Stimulated activated memory B cell treated with anti-CD40 and anti-IgM and Interleukin-4, amounts not matched to agents 10 μg/mL and 1 μg/mL and 100 μg/mL, for 72 hours (primary cell): ENCODE data around the gene SDHA.
"Not testable (repeated sequence)": the region's sequence is repeated elsewhere in the genome, so short reads cannot be mapped to it uniquely, and the experiment has no call there.

Experiments used
- ATAC-seq: fragments of 150-1000 bp; cut with Tn5 transposase; 2 replicates; pipeline ENCODE4 v1.10.0; 2021
- H3K27ac Mint-ChIP-seq: one replicate; pipeline ENCODE4 v1.8.0; 2022; ENCODE audit warnings: mild to moderate bottlenecking, mixed read lengths
- H3K27me3 Mint-ChIP-seq: one replicate; pipeline ENCODE4 v1.8.0; 2022; ENCODE audit warnings: mixed read lengths
- H3K36me3 Mint-ChIP-seq: one replicate; pipeline ENCODE4 v1.8.0; 2022; ENCODE audit warnings: mixed read lengths
- H3K4me1 Mint-ChIP-seq: one replicate; pipeline ENCODE4 v1.8.0; 2022; ENCODE audit warnings: mixed read lengths
- H3K4me3 Mint-ChIP-seq: one replicate; pipeline ENCODE4 v1.8.0; 2022; ENCODE audit warnings: mild to moderate bottlenecking, moderate library complexity, mixed read lengths
- H3K9me3 Mint-ChIP-seq: one replicate; pipeline ENCODE4 v1.8.0; 2022; ENCODE audit warnings: mixed read lengths

Gene SDHA

DNA sequence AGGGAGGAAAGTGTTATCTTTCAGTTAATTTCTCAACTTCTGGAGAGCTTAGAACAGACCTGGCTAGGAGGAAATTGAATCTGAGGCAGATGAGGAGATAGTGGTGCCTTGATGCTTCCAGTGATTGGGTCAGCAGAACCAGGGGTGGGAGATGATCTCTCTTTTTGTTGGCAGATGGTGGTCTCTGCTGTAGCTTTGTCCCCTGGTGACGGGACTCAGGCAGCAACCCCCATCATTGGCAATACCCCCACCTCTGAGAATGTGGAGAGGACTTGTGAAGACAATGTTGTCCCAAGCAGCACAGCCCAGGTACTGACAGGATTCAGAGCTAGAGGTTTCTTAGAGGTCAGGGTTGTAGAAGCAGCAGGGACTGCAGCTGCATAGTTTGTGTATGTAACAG lies 49.6 kb downstream of the SDHA start:
- no peaks in the 10 kb centered on the region for H3K27me3 Mint-ChIP-seq
- H3K27ac Mint-ChIP-seq = no peak overlapping the region
- H3K4me1 Mint-ChIP-seq = peaks cover 16% of the 10 kb centered on the region
- no peak for ATAC-seq
- peaks cover 22% of the 10 kb centered on the region for H3K36me3 Mint-ChIP-seq
- H3K9me3 Mint-ChIP-seq = no peaks in the 10 kb centered on the region
- H3K4me3 Mint-ChIP-seq = no peak overlapping the region

DNA sequence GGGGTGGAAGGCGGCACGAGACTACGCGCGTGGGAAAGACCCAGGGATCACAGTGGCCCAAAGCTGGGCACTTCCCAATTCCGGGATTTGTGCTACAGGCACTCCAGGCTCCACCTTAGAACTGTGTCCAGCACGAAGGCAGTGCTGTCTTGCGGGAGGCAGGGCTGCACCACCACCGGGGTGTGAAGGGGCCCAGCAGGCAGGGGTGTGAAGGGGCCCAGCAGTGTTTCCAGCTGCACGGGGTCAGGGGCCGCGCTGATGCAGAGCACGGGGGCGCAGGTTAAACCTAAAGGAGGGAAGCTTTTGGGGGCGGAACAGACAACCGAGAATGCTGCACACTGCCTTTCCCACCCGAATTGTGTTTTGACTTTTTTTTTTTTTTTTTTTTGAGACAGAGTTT lies 52.2 kb downstream of the SDHA start:
- Mint-ChIP-seq H3K4me3 (peak overlapping the region; percentile 90), H3K4me1 (peaks cover 38% of the 10 kb centered on the region), H3K27me3 (no peaks in the 10 kb centered on the region), H3K27ac (peak overlapping the region; percentile 93), H3K9me3 (no peaks in the 10 kb centered on the region), H3K36me3 (peaks cover 33% of the 10 kb centered on the region)
- no peak for ATAC-seq

GRCh38 chr5:271828-272167 lies 53.7 kb downstream of the SDHA start:
- H3K36me3 Mint-ChIP-seq = peaks cover 37% of the 10 kb centered on the region
- peak overlapping the region; percentile 90 for H3K4me3 Mint-ChIP-seq
- H3K4me1 Mint-ChIP-seq = peaks cover 42% of the 10 kb centered on the region
- not testable (repeated sequence) for H3K27me3 Mint-ChIP-seq, H3K9me3 Mint-ChIP-seq
- ATAC-seq = peak; percentile 47
- peak overlapping the region; percentile 93 for H3K27ac Mint-ChIP-seq

- not testable (repeated sequence) for H3K9me3 Mint-ChIP-seq, H3K27ac Mint-ChIP-seq, ATAC-seq, H3K27me3 Mint-ChIP-seq
- Mint-ChIP-seq H3K36me3 (peaks cover 32% of the 10 kb centered on the region), H3K4me3 (peak overlapping the region; percentile 90), H3K4me1 (peaks cover 42% of the 10 kb centered on the region)
Measured at GRCh38 chr5:273091-273490, 55.0 kb downstream of the SDHA start.

DNA sequence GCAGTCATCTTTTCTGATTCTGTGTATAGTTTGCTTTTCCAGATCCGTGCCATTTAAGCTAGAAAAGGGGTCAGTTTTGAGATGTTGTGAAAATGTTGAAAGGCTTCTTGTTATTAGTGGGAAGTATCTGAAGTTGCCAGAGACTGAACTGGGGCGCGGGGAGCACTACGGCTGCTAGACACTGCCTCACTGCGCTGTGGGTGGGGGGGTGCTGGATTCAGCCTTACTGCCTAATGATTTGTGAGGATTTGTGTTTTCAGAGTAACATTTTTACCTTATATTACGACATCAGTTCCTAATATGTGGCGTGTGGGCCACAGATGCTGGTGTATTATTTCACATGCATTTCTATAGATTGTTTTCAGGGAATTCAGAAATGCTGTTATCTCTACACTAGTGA lies 55.4 kb downstream of the SDHA start:
- peak overlapping the region; percentile 90 for H3K4me3 Mint-ChIP-seq
- H3K36me3 Mint-ChIP-seq = peaks cover 32% of the 10 kb centered on the region
- not testable (repeated sequence) for H3K9me3 Mint-ChIP-seq, H3K27ac Mint-ChIP-seq, H3K27me3 Mint-ChIP-seq, ATAC-seq
- peaks cover 46% of the 10 kb centered on the region for H3K4me1 Mint-ChIP-seq

GRCh38 chr5:274346-274745 lies 56.2 kb downstream of the SDHA start:
- not testable (repeated sequence) for H3K27ac Mint-ChIP-seq, ATAC-seq, H3K27me3 Mint-ChIP-seq, H3K9me3 Mint-ChIP-seq, H3K4me3 Mint-ChIP-seq
- H3K4me1 Mint-ChIP-seq = peaks cover 52% of the 10 kb centered on the region
- peaks cover 34% of the 10 kb centered on the region for H3K36me3 Mint-ChIP-seq

GRCh38 chr5:278646-279045 lies 60.5 kb downstream of the SDHA start:
- peaks cover 70% of the 10 kb centered on the region for H3K4me1 Mint-ChIP-seq
- H3K4me3 Mint-ChIP-seq = no peak overlapping the region
- H3K27ac Mint-ChIP-seq = no peak overlapping the region
- H3K36me3 Mint-ChIP-seq = peaks cover 60% of the 10 kb centered on the region
- H3K9me3 Mint-ChIP-seq = no peaks in the 10 kb centered on the region
- no peaks in the 10 kb centered on the region for H3K27me3 Mint-ChIP-seq
- ATAC-seq = no peak

- not testable (repeated sequence) for H3K27ac Mint-ChIP-seq, H3K27me3 Mint-ChIP-seq, H3K4me3 Mint-ChIP-seq, H3K9me3 Mint-ChIP-seq, ATAC-seq
- peaks cover 71% of the 10 kb centered on the region for H3K4me1 Mint-ChIP-seq
- H3K36me3 Mint-ChIP-seq = peaks cover 60% of the 10 kb centered on the region
Measured at GRCh38 chr5:279051-279665, 61.0 kb downstream of the SDHA start.

GRCh38 chr5:285991-286557 lies 68.0 kb downstream of the SDHA start:
- peaks cover 67% of the 10 kb centered on the region for H3K4me1 Mint-ChIP-seq
- peak overlapping the region; percentile 70 for H3K27ac Mint-ChIP-seq
- H3K4me3 Mint-ChIP-seq = peak overlapping the region; percentile 8
- peaks cover 62% of the 10 kb centered on the region for H3K36me3 Mint-ChIP-seq
- no peak for ATAC-seq
- no peaks in the 10 kb centered on the region for H3K9me3 Mint-ChIP-seq
- H3K27me3 Mint-ChIP-seq = no peaks in the 10 kb centered on the region

DNA sequence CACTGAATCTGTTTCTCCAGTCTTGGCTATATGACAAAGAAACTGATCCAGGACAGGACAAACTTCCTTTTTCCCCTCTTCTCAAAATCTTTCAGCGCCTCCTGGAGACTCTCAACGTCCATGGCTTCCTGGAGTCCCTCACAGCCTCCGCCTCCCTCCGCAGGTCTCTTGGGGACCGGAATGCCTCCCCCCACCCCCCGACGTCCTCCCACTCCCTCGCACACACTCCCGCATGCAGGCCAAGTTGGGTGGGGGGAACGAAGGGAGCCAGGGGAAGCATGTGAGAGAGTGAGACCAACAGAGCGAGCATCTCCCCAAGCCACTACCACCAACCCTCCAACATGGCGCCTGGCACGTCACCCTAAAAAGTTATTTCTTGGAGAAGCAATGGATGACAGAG lies 72.1 kb downstream of the SDHA start:
- H3K4me1 Mint-ChIP-seq = peaks cover 47% of the 10 kb centered on the region
- H3K36me3 Mint-ChIP-seq = peaks cover 50% of the 10 kb centered on the region
- ATAC-seq, H3K27me3 Mint-ChIP-seq, H3K27ac Mint-ChIP-seq, H3K9me3 Mint-ChIP-seq, H3K4me3 Mint-ChIP-seq: not testable (repeated sequence)

DNA sequence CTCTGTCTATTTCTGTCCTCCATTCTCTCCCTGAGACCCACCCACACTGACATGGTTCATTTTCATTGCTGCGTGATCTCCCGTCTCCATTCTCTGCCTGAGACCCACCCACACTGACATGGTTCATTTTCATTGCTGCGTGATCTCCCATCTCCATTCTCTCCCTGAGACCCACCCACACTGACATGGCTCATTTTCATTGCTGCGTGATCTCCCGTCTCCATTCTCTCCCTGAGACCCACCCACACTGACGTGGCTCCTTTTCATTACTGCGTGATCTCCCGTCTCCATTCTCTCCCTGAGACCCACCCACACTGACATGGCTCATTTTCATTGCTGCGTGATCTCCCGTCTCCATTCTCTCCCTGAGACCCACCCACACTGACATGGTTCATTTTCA lies 73.2 kb downstream of the SDHA start:
- not testable (repeated sequence) for ATAC-seq, H3K27ac Mint-ChIP-seq, H3K27me3 Mint-ChIP-seq, H3K4me3 Mint-ChIP-seq, H3K9me3 Mint-ChIP-seq
- peaks cover 35% of the 10 kb centered on the region for H3K4me1 Mint-ChIP-seq
- peaks cover 45% of the 10 kb centered on the region for H3K36me3 Mint-ChIP-seq

DNA sequence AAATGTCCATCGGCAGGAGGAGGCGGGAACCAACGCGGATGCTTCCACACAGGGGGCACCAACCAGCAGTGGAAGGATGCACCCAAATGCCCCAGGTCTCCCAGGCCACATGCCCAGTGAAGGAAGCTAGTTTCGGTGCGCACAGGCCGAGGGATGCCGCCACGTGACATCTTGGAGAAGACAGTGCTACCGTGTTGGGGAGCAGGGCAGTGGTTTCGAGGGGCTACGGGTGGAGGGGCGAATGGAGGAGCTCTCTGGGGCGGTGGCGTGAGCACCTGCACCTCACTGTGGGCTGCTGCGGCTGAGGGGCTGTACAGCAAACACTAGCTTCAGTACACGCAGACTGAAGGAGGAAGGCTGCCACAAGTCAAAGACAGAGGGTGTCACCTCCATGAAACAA lies 76.7 kb downstream of the SDHA start:
- H3K4me3 Mint-ChIP-seq, ATAC-seq, H3K27ac Mint-ChIP-seq, H3K27me3 Mint-ChIP-seq, H3K9me3 Mint-ChIP-seq: not testable (repeated sequence)
- Mint-ChIP-seq H3K36me3 (peaks cover 41% of the 10 kb centered on the region), H3K4me1 (peaks cover 33% of the 10 kb centered on the region)

- H3K27ac Mint-ChIP-seq, ATAC-seq, H3K4me3 Mint-ChIP-seq, H3K27me3 Mint-ChIP-seq, H3K9me3 Mint-ChIP-seq: not testable (repeated sequence)
- Mint-ChIP-seq H3K36me3 (peaks cover 39% of the 10 kb centered on the region), H3K4me1 (peaks cover 30% of the 10 kb centered on the region)
Measured at GRCh38 chr5:296207-296606, 78.1 kb downstream of the SDHA start.

DNA sequence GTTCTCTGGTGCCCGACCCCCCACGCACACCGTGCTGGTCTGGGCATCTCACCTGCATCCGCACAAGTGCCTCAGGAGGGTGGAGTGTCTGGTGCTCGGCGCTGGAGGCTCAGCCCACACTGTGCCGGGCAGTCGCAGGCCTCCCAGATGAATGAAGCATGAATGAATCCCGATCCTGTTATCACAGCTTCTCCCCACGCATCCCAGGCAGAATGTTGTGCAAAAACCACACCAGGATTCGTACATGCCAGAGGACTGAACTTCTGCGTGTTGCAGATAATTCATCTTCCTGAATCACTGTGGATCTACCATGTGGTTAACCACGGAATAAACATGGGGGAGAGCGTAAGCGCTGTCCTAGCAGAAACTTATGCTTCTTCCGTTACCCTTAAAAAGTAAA lies 78.8 kb downstream of the SDHA start:
- H3K9me3 Mint-ChIP-seq, H3K27ac Mint-ChIP-seq, H3K27me3 Mint-ChIP-seq, H3K4me3 Mint-ChIP-seq: not testable (repeated sequence)
- peak; percentile 45 for ATAC-seq
- peaks cover 31% of the 10 kb centered on the region for H3K36me3 Mint-ChIP-seq
- H3K4me1 Mint-ChIP-seq = peaks cover 30% of the 10 kb centered on the region

GRCh38 chr5:297448-297847 lies 79.3 kb downstream of the SDHA start:
- not testable (repeated sequence) for ATAC-seq, H3K4me3 Mint-ChIP-seq, H3K9me3 Mint-ChIP-seq, H3K27me3 Mint-ChIP-seq, H3K27ac Mint-ChIP-seq
- peaks cover 26% of the 10 kb centered on the region for H3K36me3 Mint-ChIP-seq
- peaks cover 30% of the 10 kb centered on the region for H3K4me1 Mint-ChIP-seq

- H3K4me3 Mint-ChIP-seq, H3K27me3 Mint-ChIP-seq, ATAC-seq, H3K9me3 Mint-ChIP-seq, H3K27ac Mint-ChIP-seq: not testable (repeated sequence)
- H3K36me3 Mint-ChIP-seq = peaks cover 19% of the 10 kb centered on the region
- peaks cover 30% of the 10 kb centered on the region for H3K4me1 Mint-ChIP-seq
Measured at GRCh38 chr5:297991-298736, 80.0 kb downstream of the SDHA start.
